Testis (tissue), 3 donors: ENCODE data around the gene RFLNA. TPM values are rescaled to one million over a fixed set of nuclear protein-coding genes. Genes with fewer than 3 reads are reported as not detected.
A peak's percentile ranks its signal among the peaks of the same experiment; 100 is the strongest.

ENCODE experiments used
- DNase-seq: peaks from one replicate; pipeline ENCODE4 v3.0.0-alpha.2; 2019
- H3K27ac ChIP-seq, 2 donors: fragments of 200-600 bp; sonication (generic); one replicate each; pipeline ENCODE4 v1.5.1; 2019
- H3K27me3 ChIP-seq: fragments of 200-600 bp; sonication (generic); one replicate; pipeline ENCODE4 v1.5.1; 2019
- H3K36me3 ChIP-seq: fragments of 200-600 bp; sonication (generic); one replicate; pipeline ENCODE4 v1.5.1; 2017; ENCODE audit warnings: low read depth; ENCODE audit errors: missing control alignments
- H3K4me1 ChIP-seq: fragments of 200-600 bp; sonication (generic); one replicate; pipeline ENCODE4 v1.5.1; 2019
- H3K4me3 ChIP-seq, 2 donors: fragments of 200-600 bp; sonication (generic); one replicate each; pipeline ENCODE4 v1.5.1; 2017 to 2019
- H3K9me3 ChIP-seq: fragments of 200-600 bp; sonication (generic); one replicate; pipeline ENCODE4 v1.5.1; 2017
- POLR2A ChIP-seq: fragments of 450-650 bp; IDR thresholded peaks from one replicate; pipeline ENCODE4 v1.6.1; 2017; ENCODE audit warnings: antibody characterized with exemption, mild to moderate bottlenecking, moderate library complexity
- WGBS, 2 donors: methylation state at CpG; one replicate each; pipeline ENCODE4 v1.1.5; 2018; 5-methylcytosine and 5-hydroxymethylcytosine counted together
- intact Hi-C: fragments of 100-400 bp; cut with DNase I; formaldehyde crosslinking; loops from one replicate; pipeline ENCODE4 v1.15.1; 2023; ENCODE audit warnings: low total_unique reads
- polyA plus RNA-seq: library from polyadenylated mRNA; stranded (reverse); fragments of 350-450 nt; fragmentation: Illumina TruSeq; extraction: RNeasy Lipid Tissue Mini Kit (QIAGEN cat#74804); gene quantifications from one replicate; pipeline ENCODE4 v1.2.3, GENCODE V29; 2014; ENCODE audit warnings: low read depth, low replicate concordance; ENCODE audit not compliant: insufficient read depth
- total RNA-seq, 2 donors: library from RNA; depleted of rRNA; stranded (reverse); fragments of >200 nt; gene quantifications; one replicate each; pipeline ENCODE4 v1.2.3, GENCODE V29; 2016
- TF ChIP-seq, protein P1 (sequence below), 3 experiments: fragments of 450-650 bp in 2 of 3; fragments of 200-600 bp in 1 of 3; sonication (generic) in 1 of 3; IDR thresholded peaks; one replicate each; pipeline ENCODE4 v1.5.1; 2016 to 2019; ENCODE audit warnings: antibody characterized with exemption in 3 of 3, mild to moderate bottlenecking in 2 of 3, moderate library complexity in 1 of 3

The RFLNA gene
- total and polyA plus RNA-seq, 3 donors from 2014 or later = 0.31 to 0.80 (median 0.68) TPM

DNA sequence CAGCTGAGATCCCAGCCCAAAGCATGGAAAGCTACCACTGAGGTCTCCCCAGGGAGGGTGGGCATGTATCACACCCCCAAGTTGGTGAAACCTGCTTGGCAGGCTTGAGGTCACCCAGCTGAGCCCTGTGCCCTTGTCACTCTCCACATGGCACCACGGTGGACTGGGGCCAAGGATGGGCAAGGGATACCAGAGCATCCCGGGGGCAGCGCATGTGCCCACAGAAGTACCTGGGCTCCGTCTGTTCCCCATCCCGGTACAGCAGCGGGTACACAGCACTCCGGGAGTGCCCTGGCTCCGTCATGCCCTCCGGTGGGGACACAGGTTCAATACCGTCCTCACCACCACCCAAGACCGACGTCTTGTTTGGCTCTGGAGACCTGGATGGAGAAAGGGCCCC lies 38.0 kb downstream of the RFLNA start:
- intact Hi-C loops = no loop called here
- DNase-seq = no peak
- H3K4me1 ChIP-seq = peaks cover 9% of the 10 kb centered on the region
- no peaks in the 10 kb centered on the region for H3K36me3 ChIP-seq
- no peaks in the 10 kb centered on the region for H3K9me3 ChIP-seq
- no peaks in the 10 kb centered on the region for H3K27me3 ChIP-seq
- no peak for TF ChIP-seq POLR2A
- TF ChIP-seq, protein P1, sequence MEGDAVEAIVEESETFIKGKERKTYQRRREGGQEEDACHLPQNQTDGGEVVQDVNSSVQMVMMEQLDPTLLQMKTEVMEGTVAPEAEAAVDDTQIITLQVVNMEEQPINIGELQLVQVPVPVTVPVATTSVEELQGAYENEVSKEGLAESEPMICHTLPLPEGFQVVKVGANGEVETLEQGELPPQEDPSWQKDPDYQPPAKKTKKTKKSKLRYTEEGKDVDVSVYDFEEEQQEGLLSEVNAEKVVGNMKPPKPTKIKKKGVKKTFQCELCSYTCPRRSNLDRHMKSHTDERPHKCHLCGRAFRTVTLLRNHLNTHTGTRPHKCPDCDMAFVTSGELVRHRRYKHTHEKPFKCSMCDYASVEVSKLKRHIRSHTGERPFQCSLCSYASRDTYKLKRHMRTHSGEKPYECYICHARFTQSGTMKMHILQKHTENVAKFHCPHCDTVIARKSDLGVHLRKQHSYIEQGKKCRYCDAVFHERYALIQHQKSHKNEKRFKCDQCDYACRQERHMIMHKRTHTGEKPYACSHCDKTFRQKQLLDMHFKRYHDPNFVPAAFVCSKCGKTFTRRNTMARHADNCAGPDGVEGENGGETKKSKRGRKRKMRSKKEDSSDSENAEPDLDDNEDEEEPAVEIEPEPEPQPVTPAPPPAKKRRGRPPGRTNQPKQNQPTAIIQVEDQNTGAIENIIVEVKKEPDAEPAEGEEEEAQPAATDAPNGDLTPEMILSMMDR (IDR thresholded peaks at IDR 0.05) = no peak
- H3K27ac ChIP-seq = no peak overlapping the region
- 89 to 94% methylated on average over 11 to 12 of the region's 12 CpGs for WGBS, 2 donors
- H3K4me3 ChIP-seq = no peak overlapping the region

DNA sequence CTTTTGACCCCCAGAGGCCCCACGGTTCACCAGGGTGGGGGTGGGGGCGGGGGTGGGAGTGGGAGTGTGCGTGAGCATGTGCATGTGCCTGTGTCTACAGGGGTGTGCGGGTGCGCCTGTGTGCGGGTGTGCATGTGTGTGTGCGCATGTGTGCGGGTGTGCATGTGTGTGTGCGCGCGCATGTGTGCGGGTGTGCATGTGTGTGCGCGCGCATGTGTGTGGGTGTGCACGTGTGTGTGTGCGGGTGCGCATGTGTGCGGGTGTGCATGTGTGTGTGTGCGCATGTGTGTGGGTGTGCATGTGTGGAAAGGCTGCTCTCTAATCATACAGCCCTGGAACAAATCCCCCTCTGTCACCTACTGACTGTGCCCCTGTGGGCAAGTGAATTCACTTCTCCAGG lies 38.8 kb downstream of the RFLNA start:
- H3K4me3 ChIP-seq = no peak overlapping the region
- H3K27me3 ChIP-seq = no peaks in the 10 kb centered on the region
- 69 to 76% methylated on average over 13 to 15 of the region's 20 CpGs for WGBS, 2 donors
- H3K36me3 ChIP-seq = no peaks in the 10 kb centered on the region
- no peaks in the 10 kb centered on the region for H3K9me3 ChIP-seq
- H3K27ac ChIP-seq = no peak overlapping the region
- DNase-seq = no peak
- peaks cover under 1% of the 10 kb centered on the region for H3K4me1 ChIP-seq
- intact Hi-C loops = no loop called here
- TF ChIP-seq POLR2A = no peak
- TF ChIP-seq, protein P1 (IDR thresholded peaks at IDR 0.05) = no peak

DNA sequence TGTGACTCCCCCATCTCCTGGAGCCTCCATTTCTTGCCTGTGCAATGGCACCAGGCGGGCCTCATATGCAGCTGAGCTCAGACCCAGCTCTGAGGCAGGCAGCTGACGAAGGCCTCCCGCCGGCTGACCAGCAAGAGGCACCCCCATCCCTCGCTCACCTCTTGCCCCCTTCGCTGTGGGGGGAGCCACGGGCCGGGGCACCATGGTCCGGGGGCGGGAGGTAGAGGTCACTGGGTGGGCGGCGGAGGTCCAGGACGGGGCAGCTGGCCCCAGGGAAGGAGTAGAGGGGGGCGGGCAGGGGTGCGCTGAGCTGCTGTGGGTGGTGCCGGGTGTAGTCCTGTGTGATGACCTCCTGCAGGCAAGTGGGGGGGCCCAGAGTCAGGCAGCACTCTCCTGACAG lies 39.4 kb downstream of the RFLNA start:
- Histone ChIP-seq H3K27me3 (no peaks in the 10 kb centered on the region), H3K4me3 (no peak overlapping the region), H3K36me3 (no peaks in the 10 kb centered on the region), H3K9me3 (no peaks in the 10 kb centered on the region), H3K27ac (no peak overlapping the region), H3K4me1 (no peaks in the 10 kb centered on the region)
- TF ChIP-seq POLR2A = no peak
- TF ChIP-seq, protein P1 (IDR thresholded peaks at IDR 0.05) = no peak
- intact Hi-C loops = no loop called here
- 78 to 84% methylated on average over 4 to 16 of the region's 16 CpGs for WGBS, 2 donors
- no peak for DNase-seq

DNA sequence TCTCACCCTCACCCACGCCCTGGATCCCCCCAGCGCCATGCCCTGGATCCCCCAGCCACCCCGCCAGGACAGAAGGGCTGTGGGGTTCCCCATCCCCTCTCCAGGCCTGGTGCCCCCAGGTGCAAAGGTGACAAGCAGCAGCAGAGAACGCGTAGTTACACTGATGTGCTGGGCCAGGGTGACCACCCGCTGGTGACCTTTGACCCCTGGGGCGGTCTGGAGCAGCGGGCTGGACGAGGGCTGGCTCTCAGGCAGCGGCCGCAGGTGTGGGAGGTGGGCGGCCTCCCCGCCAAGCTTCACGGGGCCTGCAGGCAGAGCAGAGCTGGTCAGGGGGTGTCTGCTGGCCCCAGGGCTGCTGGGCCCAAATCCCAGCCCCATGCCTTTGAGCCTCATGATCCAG lies 40.1 kb downstream of the RFLNA start:
- no peak overlapping the region for H3K27ac ChIP-seq
- 90% methylated on average over 8 of the region's 14 CpGs; no CpG with 5 or more reads in 1 of the 2 donors for whole genome bisulfite sequencing, 2 donors
- no peak for TF ChIP-seq POLR2A
- TF ChIP-seq, protein P1 (IDR thresholded peaks at IDR 0.05) = no peak
- DNase-seq = no peak
- no peak overlapping the region for H3K4me3 ChIP-seq
- H3K4me1 ChIP-seq = no peaks in the 10 kb centered on the region
- intact Hi-C loops = no loop called here
- H3K36me3 ChIP-seq = no peaks in the 10 kb centered on the region
- H3K27me3 ChIP-seq = no peaks in the 10 kb centered on the region
- H3K9me3 ChIP-seq = no peaks in the 10 kb centered on the region

DNA sequence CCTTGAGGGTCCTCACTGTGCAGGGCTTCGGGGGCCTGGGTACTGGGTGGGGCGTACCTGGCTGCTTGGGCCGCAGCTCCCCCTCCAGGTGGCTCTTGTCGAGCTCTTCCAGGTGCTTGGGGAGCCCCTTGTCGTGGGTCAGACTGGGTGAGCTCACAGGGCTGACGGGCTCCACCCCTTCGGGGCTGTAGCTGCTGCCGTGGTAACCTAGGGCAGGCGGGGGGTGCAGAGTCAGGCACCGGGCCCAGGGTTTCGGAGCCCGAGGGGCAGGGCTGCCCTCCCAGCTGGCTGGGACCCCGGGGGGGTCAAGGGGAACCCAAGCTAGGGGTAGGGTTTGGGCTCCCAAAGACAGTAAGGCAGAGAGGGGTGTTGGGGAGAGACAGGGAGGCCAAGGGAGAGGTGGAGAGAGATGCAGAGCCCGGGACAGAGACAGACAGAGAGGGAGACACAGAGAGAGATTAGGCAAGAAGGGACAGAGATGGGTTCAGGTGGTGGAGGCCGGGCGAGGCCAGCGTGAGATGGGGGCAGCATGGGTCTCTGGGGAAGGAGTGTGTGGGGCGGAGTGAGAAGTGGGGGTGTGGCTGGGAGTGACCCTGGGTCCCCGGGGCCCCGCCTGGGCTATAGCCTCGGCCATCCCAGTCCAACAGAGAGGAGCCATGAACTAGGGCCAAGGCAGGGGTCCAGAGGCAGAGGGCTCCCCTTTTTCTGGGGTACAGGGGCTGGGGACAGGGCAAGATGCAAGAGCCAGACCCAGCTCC lies 40.7 kb downstream of the RFLNA start:
- no peak for TF ChIP-seq POLR2A
- TF ChIP-seq, protein P1 (IDR thresholded peaks at IDR 0.05) = no peak
- DNase-seq = no peak
- H3K36me3 ChIP-seq = no peaks in the 10 kb centered on the region
- H3K9me3 ChIP-seq = no peaks in the 10 kb centered on the region
- WGBS, 2 donors = 78 to 81% methylated on average over 19 to 21 of the region's 21 CpGs
- no peaks in the 10 kb centered on the region for H3K4me1 ChIP-seq
- H3K27ac ChIP-seq = peak overlapping the region in 1 of 2 donors; percentile 36
- intact Hi-C loops = no loop called here
- no peaks in the 10 kb centered on the region for H3K27me3 ChIP-seq
- H3K4me3 ChIP-seq = no peak overlapping the region
